ENCODE data around the gene ANP32B. TPM values are rescaled to one million over a fixed set of nuclear protein-coding genes. Genes with fewer than 3 reads are reported as not detected.

The ANP32B gene
- total RNA-seq, 2 donors from 2014 or later = 133 to 183 TPM

- no peak overlapping the region for H3K4me3 ChIP-seq
- H3K27ac ChIP-seq = no peak overlapping the region
- intact Hi-C loops (cut with DNase I) = no loop called here
- H3K27me3 ChIP-seq = no peaks in the 10 kb centered on the region
- peak; percentile 56 for DNase-seq
- no peak for TF ChIP-seq CTCF (IDR thresholded peaks at IDR 0.05)
- H3K36me3 ChIP-seq = no peaks in the 10 kb centered on the region
- no peaks in the 10 kb centered on the region for H3K4me1 ChIP-seq
- no peaks in the 10 kb centered on the region for H3K9me3 ChIP-seq
- H3K9ac ChIP-seq (ENCODE audit: low read depth in 2 of 2, low read length in 2 of 2) = peak overlapping the region in 1 of 2 donors; percentile 28
These were observed 2.7 kb upstream of the ANP32B start for GRCh38 chr9:97980479-97980803.

- Histone ChIP-seq H3K36me3 (no peaks in the 10 kb centered on the region), H3K27me3 (no peaks in the 10 kb centered on the region), H3K4me3 (no peak overlapping the region), H3K9ac (ENCODE audit: low read depth in 2 of 2, low read length in 2 of 2) (peak overlapping the region; percentile 24 to 48), H3K27ac (no peak overlapping the region), H3K4me1 (peaks cover 5% of the 10 kb centered on the region), H3K9me3 (no peaks in the 10 kb centered on the region)
- intact Hi-C loops (cut with DNase I) = no loop called here
- TF ChIP-seq CTCF (IDR thresholded peaks at IDR 0.05) = no peak
- DNase-seq = peak; percentile 40
These were observed 2.0 kb upstream of the ANP32B start for GRCh38 chr9:97980918-97981845.

GRCh38 chr9:97981846-97982682 lies 1.1 kb upstream of the ANP32B start:
- no peak for DNase-seq
- Histone ChIP-seq H3K4me1 (peaks cover 5% of the 10 kb centered on the region), H3K9me3 (no peaks in the 10 kb centered on the region), H3K27me3 (no peaks in the 10 kb centered on the region), H3K27ac (peak overlapping the region; percentile 97), H3K4me3 (peak overlapping the region; percentile 82), H3K9ac (ENCODE audit: low read depth in 2 of 2, low read length in 2 of 2) (peak overlapping the region; percentile 86 to 95), H3K36me3 (no peaks in the 10 kb centered on the region)
- intact Hi-C loops (cut with DNase I) = no loop called here
- no peak for TF ChIP-seq CTCF (IDR thresholded peaks at IDR 0.05)

GRCh38 chr9:97983589-97984187 lies 547 bp downstream of the ANP32B start:
- peak; percentile 63 for DNase-seq
- Histone ChIP-seq H3K9me3 (no peaks in the 10 kb centered on the region), H3K4me1 (peaks cover 5% of the 10 kb centered on the region), H3K36me3 (no peaks in the 10 kb centered on the region), H3K4me3 (peak overlapping the region; percentile 82), H3K27ac (peak overlapping the region; percentile 97), H3K27me3 (no peaks in the 10 kb centered on the region), H3K9ac (ENCODE audit: low read depth in 2 of 2, low read length in 2 of 2) (peak overlapping the region; percentile 83 to 97)
- no peak for TF ChIP-seq CTCF (IDR thresholded peaks at IDR 0.05)
- intact Hi-C loops (cut with DNase I) = no loop called here
